GM20000 (cell line): ENCODE results near the gene GSTM2.

Source experiments
- DNase-seq: peaks from one replicate; pipeline ENCODE4 v3.0.0; 2012; ENCODE audit warnings: low spot score
- TF ChIP-seq, protein P1 (sequence below): IDR thresholded peaks from 2 replicates; pipeline ENCODE4 v1.5.1; 2012; ENCODE audit warnings: mild to moderate bottlenecking, control low read depth; ENCODE audit errors: extremely low read depth, missing control alignments

The GSTM2 gene

DNA sequence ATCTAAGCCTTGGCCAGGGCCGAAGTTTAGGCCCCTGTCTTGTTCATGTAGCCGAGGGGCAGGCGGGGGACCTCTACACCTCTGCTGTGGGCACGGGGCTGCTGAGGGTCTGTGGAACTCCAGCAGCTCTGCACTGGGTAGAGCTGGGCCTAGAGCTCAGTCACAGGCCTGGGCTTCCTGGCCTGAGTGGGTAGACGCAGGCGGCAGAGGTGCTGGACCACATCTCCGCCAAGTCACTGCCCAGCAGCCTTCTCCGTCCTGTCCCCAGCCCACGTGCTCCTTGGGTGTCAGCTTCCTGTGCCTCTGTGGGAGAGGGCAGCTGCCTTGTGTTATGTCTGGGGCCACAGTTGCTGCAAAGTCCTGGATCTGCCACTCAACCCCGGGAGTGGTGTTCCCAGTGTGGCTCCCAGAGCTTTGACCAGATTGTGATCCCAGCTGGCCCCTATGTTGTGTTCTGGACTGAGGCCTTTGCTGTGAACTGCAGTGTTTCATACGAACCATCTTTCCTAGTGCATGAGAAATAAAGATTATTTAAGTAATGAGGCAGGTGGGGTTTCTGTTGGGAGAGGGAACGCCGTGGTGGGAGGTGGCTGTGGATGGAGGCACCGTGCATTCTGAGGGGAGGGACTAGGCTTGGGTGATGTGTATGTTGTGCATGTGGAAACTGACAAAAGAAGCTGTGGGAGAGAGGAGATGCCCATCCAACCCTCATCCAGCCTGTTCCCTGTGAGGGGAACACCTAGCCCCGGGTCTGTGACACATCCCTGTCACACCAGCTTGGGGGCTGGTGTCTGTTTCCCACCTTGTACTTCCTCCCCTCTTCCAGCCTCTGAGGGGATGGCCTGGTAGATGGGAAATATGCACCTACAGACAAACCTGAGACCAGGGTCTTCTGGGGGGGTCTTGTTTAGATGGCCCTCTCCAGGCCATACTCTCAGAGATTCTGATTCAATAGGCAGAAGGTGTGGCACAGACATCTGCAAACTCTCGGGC lies 36.0 kb upstream of the GSTM2 start:
- no peak for DNase-seq
- TF ChIP-seq, protein P1, sequence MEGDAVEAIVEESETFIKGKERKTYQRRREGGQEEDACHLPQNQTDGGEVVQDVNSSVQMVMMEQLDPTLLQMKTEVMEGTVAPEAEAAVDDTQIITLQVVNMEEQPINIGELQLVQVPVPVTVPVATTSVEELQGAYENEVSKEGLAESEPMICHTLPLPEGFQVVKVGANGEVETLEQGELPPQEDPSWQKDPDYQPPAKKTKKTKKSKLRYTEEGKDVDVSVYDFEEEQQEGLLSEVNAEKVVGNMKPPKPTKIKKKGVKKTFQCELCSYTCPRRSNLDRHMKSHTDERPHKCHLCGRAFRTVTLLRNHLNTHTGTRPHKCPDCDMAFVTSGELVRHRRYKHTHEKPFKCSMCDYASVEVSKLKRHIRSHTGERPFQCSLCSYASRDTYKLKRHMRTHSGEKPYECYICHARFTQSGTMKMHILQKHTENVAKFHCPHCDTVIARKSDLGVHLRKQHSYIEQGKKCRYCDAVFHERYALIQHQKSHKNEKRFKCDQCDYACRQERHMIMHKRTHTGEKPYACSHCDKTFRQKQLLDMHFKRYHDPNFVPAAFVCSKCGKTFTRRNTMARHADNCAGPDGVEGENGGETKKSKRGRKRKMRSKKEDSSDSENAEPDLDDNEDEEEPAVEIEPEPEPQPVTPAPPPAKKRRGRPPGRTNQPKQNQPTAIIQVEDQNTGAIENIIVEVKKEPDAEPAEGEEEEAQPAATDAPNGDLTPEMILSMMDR: no peak

DNA sequence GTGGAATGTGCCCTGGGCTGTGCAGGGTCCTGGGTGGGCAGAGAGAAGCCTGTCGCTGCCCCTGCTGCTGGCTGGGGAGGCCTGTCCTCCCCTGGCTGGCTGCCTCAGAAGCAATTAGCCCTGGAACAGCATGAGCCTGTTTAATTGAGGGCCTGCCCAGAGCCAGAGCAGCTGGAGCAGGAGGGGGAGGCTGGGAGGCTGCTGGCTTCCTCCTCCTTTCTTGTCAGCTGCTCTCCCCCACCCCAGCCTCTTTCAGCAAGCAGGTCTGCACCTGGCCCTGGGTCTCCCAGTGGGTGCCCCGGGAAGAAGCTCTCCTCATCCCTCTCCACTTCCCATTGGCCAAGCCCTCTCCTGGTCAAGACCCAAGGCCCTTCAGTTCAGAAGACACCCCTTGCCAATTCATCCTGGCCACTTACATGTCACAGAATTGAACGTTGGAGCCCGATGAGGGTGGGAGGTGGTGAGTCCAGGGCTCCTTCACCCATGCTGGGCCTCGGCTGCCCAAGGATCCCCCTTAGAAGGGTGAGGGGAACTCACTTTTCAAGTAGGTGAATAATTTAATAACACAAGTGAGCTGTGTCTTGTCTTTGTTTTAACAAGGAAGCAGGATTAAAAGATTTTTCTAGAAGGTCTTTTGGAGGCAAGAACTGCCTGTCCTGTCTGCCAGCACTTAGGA lies 35.0 kb upstream of the GSTM2 start:
- TF ChIP-seq, protein P1: no peak
- DNase-seq: no peak

DNA sequence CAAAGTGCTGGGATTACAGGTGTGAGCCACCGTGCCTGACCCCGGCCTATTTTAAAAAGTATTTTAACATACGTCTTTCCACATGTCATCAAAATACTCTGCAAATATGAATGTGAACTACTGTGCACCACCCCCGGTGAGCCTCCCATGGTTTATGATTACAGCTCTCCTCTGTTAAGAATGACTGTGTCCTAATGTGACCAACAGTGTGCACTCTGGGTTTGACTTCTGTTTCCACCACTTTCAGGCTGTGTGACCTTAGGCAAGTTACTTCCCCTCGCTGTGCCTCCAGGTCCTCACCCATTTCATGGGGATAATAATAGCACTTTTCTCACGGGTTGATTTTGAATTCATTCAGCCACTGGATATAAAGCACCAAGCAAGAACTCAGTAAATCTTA lies 33.6 kb upstream of the GSTM2 start:
- TF ChIP-seq, protein P1: no peak
- DNase-seq: peak; percentile 24

DNA sequence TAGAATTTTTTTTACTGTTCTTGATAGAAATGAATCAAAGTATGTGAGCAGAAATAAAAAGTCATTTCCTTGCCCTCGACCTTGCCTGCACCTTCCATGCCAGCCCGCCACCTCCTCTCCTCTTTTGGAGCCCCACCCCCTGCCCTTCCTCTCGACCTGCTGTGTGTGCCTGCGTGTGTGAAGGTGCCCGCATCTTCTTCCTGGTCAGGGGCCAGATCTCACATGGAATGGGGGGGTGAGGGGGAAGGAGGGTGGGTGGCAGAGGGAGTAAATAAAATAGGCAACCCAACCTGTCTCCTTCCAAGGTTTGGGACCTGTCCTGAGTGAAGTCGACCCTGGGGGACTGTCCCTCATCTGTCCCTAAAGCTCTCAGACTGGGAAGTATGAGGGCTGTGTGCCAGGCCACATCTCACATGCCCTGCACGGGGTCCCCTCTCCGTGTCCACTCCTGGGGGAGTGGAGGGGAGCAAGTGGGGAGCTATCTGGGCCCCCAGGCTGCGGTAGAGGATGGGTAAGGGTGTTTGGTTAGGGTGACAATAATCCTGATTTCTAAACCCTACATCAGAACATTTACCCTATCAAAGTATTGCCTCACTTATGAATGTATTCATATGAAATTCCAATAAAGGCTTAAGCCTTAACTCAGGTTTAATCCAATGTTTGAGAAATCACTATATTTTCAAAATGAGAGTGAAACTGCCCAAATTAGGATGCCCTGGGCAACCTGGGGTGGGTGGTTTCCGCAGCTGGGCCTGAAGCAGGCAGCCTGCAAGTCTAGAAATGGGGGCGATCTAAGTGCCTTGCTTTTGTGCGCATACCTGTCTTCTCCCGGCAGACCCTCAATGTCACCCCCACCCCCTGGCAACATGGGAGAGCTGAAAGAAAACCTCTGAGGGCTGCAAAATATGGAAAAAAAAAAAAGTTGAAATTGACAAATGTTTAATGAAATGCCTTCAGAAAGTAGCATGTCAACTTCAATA lies 32.8 kb upstream of the GSTM2 start:
- DNase-seq: no peak
- TF ChIP-seq, protein P1: no peak

DNA sequence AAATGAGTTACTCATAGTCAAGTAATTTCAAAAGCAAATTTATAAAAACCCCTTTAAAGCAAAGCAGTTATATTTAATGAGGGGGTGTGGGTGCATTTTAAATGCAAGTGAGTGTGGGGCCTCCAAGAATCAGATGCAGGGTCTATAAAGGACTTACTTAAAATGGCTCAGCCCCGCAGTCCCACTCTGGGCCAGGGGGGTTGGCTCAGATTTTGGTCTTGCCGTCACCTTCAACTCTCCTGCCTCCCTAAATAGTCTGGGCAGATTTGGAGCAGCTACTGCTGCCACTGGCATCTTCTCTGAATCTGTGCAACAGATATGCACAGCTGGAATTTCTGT lies 32.0 kb upstream of the GSTM2 start:
- DNase-seq: no peak
- TF ChIP-seq, protein P1: no peak

DNA sequence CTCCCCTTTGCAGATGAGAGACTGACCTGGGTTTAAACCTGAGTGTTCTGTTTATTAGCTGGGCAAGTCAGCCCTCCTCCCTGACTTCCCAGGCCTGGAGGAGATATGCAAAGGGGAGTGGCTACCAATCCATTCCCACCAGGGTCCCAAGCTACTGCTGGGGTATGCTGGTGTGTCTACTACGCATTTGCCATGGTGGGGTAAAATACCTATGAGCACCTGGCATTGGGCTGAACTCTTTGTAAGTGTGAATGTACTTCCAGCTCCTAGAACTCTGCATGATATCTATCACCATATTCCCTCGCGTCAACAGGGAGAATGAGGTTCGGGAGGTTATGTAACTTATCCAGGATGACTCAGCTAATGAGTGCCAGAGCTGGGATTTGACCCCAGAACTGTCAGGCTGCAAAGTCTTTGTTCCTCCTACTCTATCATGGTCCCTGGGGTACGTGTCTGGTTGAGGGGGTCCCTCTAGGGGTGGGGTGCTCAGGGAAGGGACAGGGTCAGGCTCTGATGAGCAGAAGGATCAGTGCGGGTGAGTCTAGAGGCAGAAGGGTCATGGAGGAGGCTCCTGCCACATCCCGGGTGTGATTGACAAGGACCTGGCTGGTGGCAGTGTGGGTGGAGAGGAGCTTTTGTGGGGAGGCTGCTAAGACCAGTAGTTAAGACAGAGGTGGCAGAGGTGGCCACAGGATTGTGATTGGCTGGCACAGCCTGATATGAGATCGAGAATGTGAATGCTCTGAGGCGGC lies 31.5 kb upstream of the GSTM2 start:
- DNase-seq: no peak
- TF ChIP-seq, protein P1: no peak
